Endodermal cell (in vitro differentiated cells): ENCODE results near the gene CHAF1A. TPM values are rescaled to one million over a fixed set of nuclear protein-coding genes. Genes with fewer than 3 reads are reported as not detected.
A peak's percentile ranks its signal among the peaks of the same experiment; 100 is the strongest.

Experiments used
- DNase-seq: peaks from one replicate; pipeline ENCODE4 v3.0.0-alpha.2; 2017
- H3K27ac ChIP-seq: 2 replicates; pipeline ENCODE4 v1.5.1; 2013; ENCODE audit warnings: mild to moderate bottlenecking, low read depth, low read length, moderate library complexity
- H3K27me3 ChIP-seq: 2 replicates; pipeline ENCODE4 v1.6.1; 2013; ENCODE audit warnings: mild to moderate bottlenecking, low read length, moderate library complexity; ENCODE audit not compliant: insufficient read depth, control insufficient read depth, poor library complexity, severe bottlenecking
- H3K36me3 ChIP-seq: 2 replicates; pipeline ENCODE4 v1.7.0; 2013; ENCODE audit warnings: mild to moderate bottlenecking, low read length, moderate library complexity; ENCODE audit not compliant: control insufficient read depth, insufficient read depth
- H3K4me1 ChIP-seq: one replicate; pipeline ENCODE4 v1.7.0; 2013; ENCODE audit warnings: low read length; ENCODE audit not compliant: control insufficient read depth, insufficient read depth
- H3K4me3 ChIP-seq: 2 replicates; pipeline ENCODE4 v1.5.1; 2013; ENCODE audit warnings: mild to moderate bottlenecking, low read length, moderate library complexity
- H3K9ac ChIP-seq: 2 replicates; pipeline ENCODE4 v1.6.1; 2013; ENCODE audit warnings: mild to moderate bottlenecking, low read length, moderate library complexity; ENCODE audit not compliant: poor library complexity, severe bottlenecking; ENCODE audit errors: extremely low read depth
- H3K9me3 ChIP-seq: 2 replicates; pipeline ENCODE4 v1.6.1; 2013; ENCODE audit warnings: mild to moderate bottlenecking, low read length, moderate library complexity; ENCODE audit not compliant: control insufficient read depth
- H3K27ac Mint-ChIP-seq: 2 replicates; pipeline ENCODE4 v1.8.0; 2020; ENCODE audit warnings: mixed read lengths
- H3K27me3 Mint-ChIP-seq: 2 replicates; pipeline ENCODE4 v1.8.0; 2021; ENCODE audit warnings: mild to moderate bottlenecking, mixed read lengths; ENCODE audit not compliant: insufficient read depth
- H3K36me3 Mint-ChIP-seq: 2 replicates; pipeline ENCODE4 v1.8.0; 2020; ENCODE audit warnings: low read depth, mixed read lengths
- H3K4me1 Mint-ChIP-seq: 2 replicates; pipeline ENCODE4 v1.8.0; 2020; ENCODE audit warnings: mixed read lengths
- H3K4me3 Mint-ChIP-seq: 2 replicates; pipeline ENCODE4 v1.8.0; 2020; ENCODE audit warnings: mild to moderate bottlenecking, moderate library complexity, mixed read lengths
- H3K9me3 Mint-ChIP-seq: 2 replicates; pipeline ENCODE4 v1.8.0; 2020; ENCODE audit warnings: mild to moderate bottlenecking, mixed read lengths
- CTCF ChIP-seq: fragments of 200-600 bp; sonication (generic); conservative IDR thresholded peaks from 2 replicates; pipeline ENCODE4 v1.5.0; 2021; ENCODE audit warnings: antibody characterized with exemption, mild to moderate bottlenecking
- WGBS, 2 experiments: methylation state at CpG; one replicate each; pipeline versions ENCODE4 v1.1.5 to v1.1.7; 2013; ENCODE audit warnings: missing lambda C conversion rate in 2 of 2, mixed read lengths in 1 of 2; ENCODE audit not compliant: insufficient coverage in 1 of 2, insufficient read length in 1 of 2; 5-methylcytosine and 5-hydroxymethylcytosine counted together
- total RNA-seq, 2 donors: library from RNA; stranded (reverse); fragmentation: NEBNext Ultra II Directional in 1 of 2; extraction: Animal tissue kit (Norgen Biotek cat#: 25700) in 1 of 2; gene quantifications; 2 replicates in 1 of 2; 3 replicates in 1 of 2; pipeline ENCODE4 v1.2.1, GENCODE V29; 2021

The CHAF1A gene
- total RNA-seq, 2 donors from 2014 or later, result 70.7 to 76.9 TPM

- DNase-seq, result peak; percentile 79
- Mint-ChIP-seq H3K27me3 (no peaks in the 10 kb centered on the region), H3K9me3 (no peaks in the 10 kb centered on the region), H3K4me1 (peaks cover 7% of the 10 kb centered on the region), H3K4me3 (no peak overlapping the region), H3K36me3 (peaks cover 24% of the 10 kb centered on the region), H3K27ac (no peak overlapping the region)
- Histone ChIP-seq H3K4me3 (no peak overlapping the region), H3K4me1 (peaks cover 3% of the 10 kb centered on the region), H3K36me3 (peaks cover 31% of the 10 kb centered on the region), H3K27me3 (no peaks in the 10 kb centered on the region), H3K27ac (peak overlapping the region; percentile 72), H3K9me3 (no peaks in the 10 kb centered on the region), H3K9ac (no peak overlapping the region)
- 93 to 94% methylated on average over 18 to 22 of the region's 22 CpGs for WGBS, 2 experiments
- TF ChIP-seq CTCF, result peak; percentile 61
Measured at GRCh38 chr19:4362831-4363545, 39.5 kb upstream of the CHAF1A start.

GRCh38 chr19:4363571-4364304 lies 38.7 kb upstream of the CHAF1A start:
- peaks cover 3% of the 10 kb centered on the region for H3K4me1 ChIP-seq
- no peak for TF ChIP-seq CTCF

GRCh38 chr19:4365341-4365740 lies 37.1 kb upstream of the CHAF1A start:
- H3K27ac Mint-ChIP-seq, result no peak overlapping the region
- Histone ChIP-seq H3K27me3 (no peaks in the 10 kb centered on the region), H3K9ac (no peak overlapping the region), H3K27ac (peak overlapping the region; percentile 24), H3K9me3 (no peaks in the 10 kb centered on the region), H3K36me3 (peaks cover 31% of the 10 kb centered on the region), H3K4me3 (no peak overlapping the region), H3K4me1 (peaks cover 3% of the 10 kb centered on the region)
- peaks cover 20% of the 10 kb centered on the region for H3K36me3 Mint-ChIP-seq
- peaks cover 17% of the 10 kb centered on the region for H3K4me1 Mint-ChIP-seq
- TF ChIP-seq CTCF, result no peak
- H3K27me3 Mint-ChIP-seq, result no peaks in the 10 kb centered on the region
- H3K4me3 Mint-ChIP-seq, result no peak overlapping the region
- 95 to 99% methylated on average over 12 to 16 of the region's 16 CpGs for WGBS, 2 experiments
- no peaks in the 10 kb centered on the region for H3K9me3 Mint-ChIP-seq
- DNase-seq, result peak; percentile 55

More at GRCh38 chr19:4363571-4364304, 38.7 kb upstream of the CHAF1A start:
- Mint-ChIP-seq H3K27me3 (no peaks in the 10 kb centered on the region), H3K9me3 (no peaks in the 10 kb centered on the region), H3K27ac (no peak overlapping the region), H3K4me1 (peaks cover 10% of the 10 kb centered on the region), H3K36me3 (peaks cover 26% of the 10 kb centered on the region), H3K4me3 (no peak overlapping the region)
- WGBS, 2 experiments, result 95 to 97% methylated on average over 17 to 26 of the region's 26 CpGs
- Histone ChIP-seq H3K9ac (no peak overlapping the region), H3K4me3 (no peak overlapping the region), H3K36me3 (peaks cover 31% of the 10 kb centered on the region), H3K27me3 (no peaks in the 10 kb centered on the region), H3K9me3 (no peaks in the 10 kb centered on the region), H3K27ac (peak overlapping the region; percentile 72)
- peak; percentile 53 for DNase-seq
